GM18511 (cell line): Measurements from ENCODE around the gene PACSIN1.

Experiments used
- ATAC-seq: cut with Tn5 transposase; IDR thresholded peaks from one replicate; pipeline ENCODE4 v1.9.1; 2021; ENCODE audit warnings: mild to moderate bottlenecking, moderate library complexity; ENCODE audit not compliant: unreplicated experiment

Gene PACSIN1

GRCh38 chr6:34543421-34543820 lies 77.5 kb downstream of the PACSIN1 start:
- no peak for ATAC-seq

- no peak for ATAC-seq
Observed at GRCh38 chr6:34544052-34544604, 78.3 kb downstream of the PACSIN1 start.

GRCh38 chr6:34544776-34545471 lies 79.0 kb downstream of the PACSIN1 start:
- no peak for ATAC-seq

- ATAC-seq, result no peak
Observed at GRCh38 chr6:34546551-34547321, 80.9 kb downstream of the PACSIN1 start.

- ATAC-seq, result no peak
Observed at GRCh38 chr6:34547701-34548644, 82.1 kb downstream of the PACSIN1 start.

- no peak for ATAC-seq
Observed at GRCh38 chr6:34549026-34549803, 83.3 kb downstream of the PACSIN1 start.

DNA sequence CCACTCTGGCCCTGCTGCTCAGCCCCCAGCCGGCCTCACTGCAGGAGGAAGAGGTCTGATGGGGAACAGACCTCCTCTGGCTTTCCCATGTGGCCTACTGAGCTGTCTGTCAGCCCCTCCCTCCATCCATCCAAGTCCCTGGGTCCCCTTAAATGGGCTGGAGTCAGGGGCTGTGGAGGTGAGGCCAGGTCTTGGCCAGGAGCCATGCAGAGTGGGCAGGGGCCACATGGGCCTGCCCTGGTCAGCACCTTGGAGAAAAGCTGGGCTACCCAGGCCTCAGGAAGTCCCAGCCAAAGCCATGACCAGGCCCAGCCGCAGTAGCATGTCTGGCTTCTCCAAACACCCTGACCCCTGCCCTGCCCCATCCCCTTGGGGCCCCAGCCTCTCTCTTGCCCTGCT lies 83.9 kb downstream of the PACSIN1 start:
- ATAC-seq, result no peak

DNA sequence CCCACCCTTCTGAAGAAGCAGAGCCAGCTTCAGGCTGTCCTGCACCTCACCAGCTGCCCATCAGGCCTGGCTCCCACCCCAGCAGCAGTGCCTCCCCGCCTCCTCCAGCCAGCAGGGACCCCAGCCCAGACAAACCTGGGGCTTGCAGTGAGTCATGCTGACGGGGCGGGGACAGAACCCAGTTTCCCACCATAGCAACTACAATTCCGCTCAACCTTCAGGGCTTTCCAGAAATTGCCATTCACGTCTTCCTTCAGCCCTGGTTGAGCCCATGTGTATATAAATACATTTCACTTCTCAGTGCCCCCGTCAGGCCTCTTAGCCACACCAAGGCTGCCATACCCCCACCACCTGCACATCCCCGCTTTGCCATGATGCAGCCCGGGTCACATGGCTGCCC lies 85.8 kb downstream of the PACSIN1 start:
- ATAC-seq, result no peak

DNA sequence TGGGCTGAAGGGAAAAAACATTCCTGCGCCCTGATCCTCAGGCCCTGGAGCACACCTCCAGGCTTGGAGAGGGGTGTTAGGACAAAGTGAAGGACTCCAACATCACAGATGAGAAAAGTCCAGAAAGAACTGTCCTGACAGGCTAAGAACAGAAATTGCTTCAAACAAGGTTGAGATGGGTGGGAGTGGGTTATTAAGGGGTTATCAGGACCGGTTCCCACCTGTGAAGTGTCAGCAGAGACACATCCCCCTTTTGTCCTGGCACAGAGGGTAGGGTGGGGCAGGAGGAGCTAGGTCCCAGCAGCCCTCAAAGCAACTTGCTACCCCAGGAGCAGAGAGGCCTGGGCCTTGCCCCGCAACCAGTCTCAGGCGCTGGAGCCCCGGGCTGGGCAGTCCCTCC lies 86.7 kb downstream of the PACSIN1 start:
- ATAC-seq, result no peak

DNA sequence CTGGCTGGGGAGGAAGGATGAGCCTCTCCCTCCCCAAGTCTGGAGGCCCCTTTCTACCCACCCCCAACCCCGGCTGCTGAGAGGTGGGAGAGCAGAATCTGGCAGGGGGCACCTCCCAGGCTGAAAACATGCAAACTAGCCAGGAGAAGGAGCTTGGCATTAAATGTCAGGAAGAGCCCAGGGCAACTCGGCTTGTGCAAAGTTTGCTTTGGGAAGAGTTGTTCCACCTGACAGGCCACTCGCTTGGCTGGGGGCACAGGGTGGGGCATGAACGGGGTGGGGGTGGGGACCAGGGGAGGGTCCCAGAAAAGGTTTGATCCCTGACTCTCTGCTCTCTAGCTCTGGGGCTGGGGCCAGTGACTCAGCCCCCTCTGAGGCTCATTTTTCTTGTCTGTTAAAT lies 87.3 kb downstream of the PACSIN1 start:
- no peak for ATAC-seq

DNA sequence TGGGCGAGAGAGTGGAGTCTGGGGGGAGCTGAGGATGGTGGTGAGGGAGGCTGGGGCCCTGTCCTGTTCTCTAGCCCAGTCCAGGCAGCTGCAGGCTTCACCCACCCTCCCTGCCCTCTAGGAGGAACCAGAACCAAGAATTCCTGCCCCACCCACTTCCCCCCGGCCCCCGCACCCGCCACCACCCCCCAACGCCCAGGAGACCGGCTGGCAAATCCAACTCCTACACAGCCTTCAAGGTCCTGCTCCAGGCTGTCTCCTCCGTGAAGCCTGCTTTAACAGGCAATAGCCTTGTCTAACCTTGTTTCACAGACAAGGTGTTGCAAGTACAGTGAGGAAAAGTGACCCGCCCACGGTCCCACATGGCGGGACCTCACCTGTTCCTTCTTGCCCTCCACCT lies 87.9 kb downstream of the PACSIN1 start:
- no peak for ATAC-seq

- no peak for ATAC-seq
Observed at GRCh38 chr6:34554291-34555006, 88.6 kb downstream of the PACSIN1 start.

DNA sequence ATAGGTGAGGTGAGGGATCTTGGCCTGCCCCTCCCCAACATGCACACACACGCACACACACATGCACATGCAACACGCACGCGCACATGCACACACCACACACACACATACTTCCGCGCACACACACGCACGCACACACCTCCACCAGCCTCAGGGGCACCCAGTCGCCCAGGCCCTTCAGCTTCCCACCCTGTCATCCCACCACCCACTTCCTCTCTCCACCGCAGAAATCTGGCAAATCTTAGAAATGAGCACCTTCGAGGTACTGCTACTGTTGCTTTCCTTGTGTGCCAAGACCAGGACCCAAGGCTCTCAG lies 89.1 kb downstream of the PACSIN1 start:
- ATAC-seq, result no peak

DNA sequence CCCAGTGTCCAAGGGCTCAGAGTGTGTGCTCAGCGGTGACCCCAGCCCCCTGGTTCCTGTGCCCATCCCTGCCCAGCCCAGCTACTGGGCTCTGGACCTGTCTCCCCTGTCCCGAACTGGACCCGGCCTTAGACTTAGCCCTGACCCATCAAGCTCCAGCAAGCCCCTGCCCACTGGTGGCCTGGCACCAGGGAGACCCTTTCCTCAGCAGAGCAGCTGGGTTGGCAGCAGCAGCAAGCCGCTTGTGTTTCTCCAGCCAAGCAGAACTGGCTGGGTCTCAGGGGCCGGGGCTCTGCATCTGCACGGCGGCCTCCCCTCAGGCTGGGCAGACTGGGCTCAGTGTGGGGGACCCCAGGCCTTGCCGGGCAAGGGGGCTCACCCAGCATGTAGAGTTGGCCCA lies 89.5 kb downstream of the PACSIN1 start:
- no peak for ATAC-seq

- no peak for ATAC-seq
Observed at GRCh38 chr6:34556031-34556471, 90.2 kb downstream of the PACSIN1 start, which contains the start of gene SPDEF. TSS of gene SPDEF (minus strand) at chr6:34556329. CDS start at chr6:34544455, 11,874 bp downstream.

DNA sequence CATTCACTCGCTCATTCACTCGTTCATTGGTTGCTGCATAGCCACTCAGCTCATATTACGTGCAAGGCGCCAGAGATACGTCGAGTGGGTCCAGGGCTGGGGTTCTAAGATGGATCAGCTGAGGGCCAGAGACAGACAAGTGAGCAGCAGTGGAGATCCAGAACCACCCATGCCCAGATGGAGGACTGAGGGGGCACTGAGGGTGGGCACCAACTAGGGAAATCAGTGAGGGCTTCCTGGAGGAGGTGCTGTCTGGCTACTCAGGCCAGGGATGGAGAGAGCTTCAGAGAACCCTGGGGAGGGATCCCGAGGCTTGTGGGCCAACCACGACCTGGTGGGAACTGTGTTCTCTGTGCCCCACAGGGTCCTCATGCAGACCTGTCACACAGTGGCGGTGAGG lies 90.6 kb downstream of the PACSIN1 start:
- ATAC-seq, result no peak

DNA sequence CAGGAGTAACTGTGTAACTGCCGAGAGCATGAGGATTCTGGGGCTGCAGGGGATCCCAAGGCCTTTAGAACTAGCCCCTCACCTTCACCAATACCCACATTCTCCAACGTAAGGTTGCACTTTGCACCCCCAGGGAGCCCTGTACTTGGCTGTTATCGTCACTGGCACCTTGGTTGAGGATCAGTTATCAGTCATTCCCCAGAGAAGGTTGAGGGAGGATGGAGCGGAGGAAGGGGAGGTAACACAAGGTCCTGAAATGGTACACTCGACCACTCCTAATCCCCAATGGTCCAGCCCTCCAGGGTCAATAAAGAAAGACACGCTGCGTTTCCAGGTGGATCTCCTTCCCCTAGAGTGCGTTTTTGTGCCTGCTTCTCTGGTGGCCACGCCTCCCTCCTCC lies 91.4 kb downstream of the PACSIN1 start:
- ATAC-seq, result no peak

GRCh38 chr6:34558172-34558714 lies 92.4 kb downstream of the PACSIN1 start:
- no peak for ATAC-seq

DNA sequence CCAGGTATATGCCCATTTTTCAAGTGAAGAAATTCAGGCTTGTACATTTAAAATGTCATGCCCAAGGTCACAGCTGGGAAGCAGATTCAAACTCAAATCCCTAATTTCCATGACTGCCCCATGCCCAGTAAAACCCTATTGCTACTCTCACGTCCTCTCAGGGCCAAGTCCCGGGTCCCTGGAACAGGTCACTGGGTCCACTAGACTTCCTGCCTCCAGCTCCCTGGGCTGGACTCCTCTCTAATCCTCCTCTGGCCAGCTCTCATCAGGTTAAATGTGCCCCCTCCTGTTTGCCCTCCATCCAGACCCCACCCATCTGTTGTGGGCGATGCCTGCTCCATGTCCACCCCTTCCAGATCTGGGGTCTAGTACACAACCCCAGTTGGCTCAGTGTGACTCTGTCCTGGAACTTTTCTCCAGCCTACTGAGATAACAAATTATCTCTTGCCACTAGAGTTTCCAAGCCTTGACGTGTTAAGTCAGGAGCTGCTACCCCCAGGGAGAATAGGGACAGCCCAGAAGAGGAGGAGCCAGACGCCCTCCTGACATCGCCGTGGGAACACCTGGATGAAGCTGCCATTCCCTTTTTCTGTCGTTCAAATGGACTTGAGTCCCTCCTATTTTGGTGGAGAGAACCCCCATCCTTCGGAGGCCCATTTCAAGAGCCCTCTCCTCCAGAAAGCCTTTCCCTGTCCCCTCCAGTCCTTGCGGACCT lies 93.9 kb downstream of the PACSIN1 start:
- no peak for ATAC-seq
